ENCODE data around the gene DMD.

Gene DMD

GRCh38 chrX:32472364-32472763, 739.0 kb downstream of the DMD start:
- TF ChIP-seq, protein P1, sequence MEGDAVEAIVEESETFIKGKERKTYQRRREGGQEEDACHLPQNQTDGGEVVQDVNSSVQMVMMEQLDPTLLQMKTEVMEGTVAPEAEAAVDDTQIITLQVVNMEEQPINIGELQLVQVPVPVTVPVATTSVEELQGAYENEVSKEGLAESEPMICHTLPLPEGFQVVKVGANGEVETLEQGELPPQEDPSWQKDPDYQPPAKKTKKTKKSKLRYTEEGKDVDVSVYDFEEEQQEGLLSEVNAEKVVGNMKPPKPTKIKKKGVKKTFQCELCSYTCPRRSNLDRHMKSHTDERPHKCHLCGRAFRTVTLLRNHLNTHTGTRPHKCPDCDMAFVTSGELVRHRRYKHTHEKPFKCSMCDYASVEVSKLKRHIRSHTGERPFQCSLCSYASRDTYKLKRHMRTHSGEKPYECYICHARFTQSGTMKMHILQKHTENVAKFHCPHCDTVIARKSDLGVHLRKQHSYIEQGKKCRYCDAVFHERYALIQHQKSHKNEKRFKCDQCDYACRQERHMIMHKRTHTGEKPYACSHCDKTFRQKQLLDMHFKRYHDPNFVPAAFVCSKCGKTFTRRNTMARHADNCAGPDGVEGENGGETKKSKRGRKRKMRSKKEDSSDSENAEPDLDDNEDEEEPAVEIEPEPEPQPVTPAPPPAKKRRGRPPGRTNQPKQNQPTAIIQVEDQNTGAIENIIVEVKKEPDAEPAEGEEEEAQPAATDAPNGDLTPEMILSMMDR (IDR thresholded peaks at IDR 0.05; ENCODE audit: insufficient read depth, missing control alignments): no peak
- no peak for DNase-seq (ENCODE audit: insufficient read length, low spot score)
- no peak for FAIRE-seq

DNA sequence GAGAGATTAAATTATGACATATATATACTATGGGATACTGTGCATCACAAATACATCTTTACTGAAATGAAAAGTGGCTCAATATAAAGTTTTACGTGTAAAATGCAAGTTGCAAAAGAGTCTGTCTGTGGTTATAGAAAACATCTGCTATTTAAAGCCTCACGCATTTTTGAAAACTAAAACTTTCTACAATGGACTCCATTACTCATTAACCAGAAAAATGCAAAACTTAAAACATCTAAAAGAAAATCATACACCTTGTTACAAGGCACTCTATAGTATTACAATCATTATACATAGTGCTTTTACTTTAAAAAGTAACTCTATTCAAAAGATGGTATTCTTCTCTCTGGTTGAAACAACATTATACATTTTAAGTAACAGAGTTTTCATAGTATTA, 755.6 kb downstream of the DMD start:
- no peak for DNase-seq (ENCODE audit: insufficient read length, low spot score)
- FAIRE-seq: no peak
- TF ChIP-seq, protein P1 (IDR thresholded peaks at IDR 0.05; ENCODE audit: insufficient read depth, missing control alignments): no peak

- no peak for FAIRE-seq
- TF ChIP-seq, protein P1 (IDR thresholded peaks at IDR 0.05; ENCODE audit: insufficient read depth, missing control alignments): no peak
- DNase-seq (ENCODE audit: insufficient read length, low spot score): no peak
Observed at GRCh38 chrX:32451954-32452695, 759.2 kb downstream of the DMD start.

DNA sequence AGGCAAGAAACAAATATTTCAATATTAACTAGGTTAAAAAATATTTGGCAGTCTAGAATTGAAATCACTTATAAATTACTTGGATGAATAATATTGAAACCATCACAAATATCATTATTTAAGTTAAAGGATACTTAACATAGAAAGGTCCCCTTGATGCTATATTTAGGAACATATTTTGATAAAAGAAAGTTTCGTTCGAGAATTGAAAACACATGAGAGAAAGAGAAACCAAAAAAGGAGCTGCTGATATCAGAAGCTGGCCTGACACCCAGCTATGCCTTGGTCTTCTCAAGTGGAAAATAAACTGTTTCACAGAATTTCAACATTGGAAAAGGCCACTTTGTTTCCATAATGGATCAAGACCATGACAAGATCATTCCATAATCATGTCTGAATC, 762.4 kb downstream of the DMD start:
- no peak for FAIRE-seq
- TF ChIP-seq, protein P1 (IDR thresholded peaks at IDR 0.05; ENCODE audit: insufficient read depth, missing control alignments): no peak
- no peak for DNase-seq (ENCODE audit: insufficient read length, low spot score)

GRCh38 chrX:32448320-32448719, 763.0 kb downstream of the DMD start:
- no peak for DNase-seq (ENCODE audit: insufficient read length, low spot score)
- TF ChIP-seq, protein P1 (IDR thresholded peaks at IDR 0.05; ENCODE audit: insufficient read depth, missing control alignments): no peak
- no peak for FAIRE-seq

- no peak for FAIRE-seq
- TF ChIP-seq, protein P1 (IDR thresholded peaks at IDR 0.05; ENCODE audit: insufficient read depth, missing control alignments): no peak
- DNase-seq (ENCODE audit: insufficient read length, low spot score): no peak
Observed at GRCh38 chrX:32447640-32448039, 763.7 kb downstream of the DMD start.

- no peak for DNase-seq (ENCODE audit: insufficient read length, low spot score)
- TF ChIP-seq, protein P1 (IDR thresholded peaks at IDR 0.05; ENCODE audit: insufficient read depth, missing control alignments): no peak
- FAIRE-seq: no peak
Observed at GRCh38 chrX:32443841-32444240, 767.5 kb downstream of the DMD start.

Measured in D721Med (cell line).